Activated T-cell treated with anti-CD3 and anti-CD28 coated beads for 24 hours (primary cell): ENCODE measurements around the gene RSPO4.

Experiments
- DNase-seq: peaks from one replicate; pipeline ENCODE4 v3.0.0-alpha.2; 2020; ENCODE audit warnings: low read depth

The RSPO4 gene

DNA sequence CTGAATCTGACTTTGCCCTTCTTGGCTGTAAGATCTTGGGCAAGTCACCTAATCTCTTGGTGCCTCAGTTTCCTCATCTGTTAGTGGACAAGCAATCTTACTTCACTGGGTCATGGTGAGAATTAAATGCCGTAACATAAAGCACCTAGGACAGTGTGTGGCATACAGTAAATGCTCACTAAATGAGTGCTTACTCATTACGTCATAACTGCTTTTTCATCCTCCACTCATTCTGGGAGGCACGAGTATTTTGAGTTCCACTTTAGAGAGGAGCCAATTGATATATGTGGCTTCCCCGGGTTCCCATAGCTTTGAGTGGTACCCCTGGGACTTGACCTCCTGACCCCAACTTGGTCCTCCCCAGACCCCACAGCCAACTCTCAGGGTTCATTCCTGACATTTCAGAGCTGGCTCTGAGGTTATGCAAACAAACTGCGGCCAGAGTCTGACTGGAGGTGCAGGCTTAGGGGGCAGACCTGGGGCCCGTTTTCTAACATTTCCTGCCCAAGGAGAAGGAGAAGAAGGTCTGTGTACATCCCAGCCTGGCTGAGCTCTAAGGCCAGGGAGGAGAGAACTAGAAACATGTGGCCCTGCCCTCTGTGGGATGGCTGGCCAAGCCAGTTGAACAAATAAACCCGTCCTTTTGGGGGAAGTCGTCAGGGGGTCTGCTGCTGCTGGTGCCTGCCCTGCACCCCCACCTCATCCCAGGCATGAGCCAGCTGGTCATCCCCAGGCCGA is 91.8 kb downstream of the RSPO4 start:
- DNase-seq: no peak

DNA sequence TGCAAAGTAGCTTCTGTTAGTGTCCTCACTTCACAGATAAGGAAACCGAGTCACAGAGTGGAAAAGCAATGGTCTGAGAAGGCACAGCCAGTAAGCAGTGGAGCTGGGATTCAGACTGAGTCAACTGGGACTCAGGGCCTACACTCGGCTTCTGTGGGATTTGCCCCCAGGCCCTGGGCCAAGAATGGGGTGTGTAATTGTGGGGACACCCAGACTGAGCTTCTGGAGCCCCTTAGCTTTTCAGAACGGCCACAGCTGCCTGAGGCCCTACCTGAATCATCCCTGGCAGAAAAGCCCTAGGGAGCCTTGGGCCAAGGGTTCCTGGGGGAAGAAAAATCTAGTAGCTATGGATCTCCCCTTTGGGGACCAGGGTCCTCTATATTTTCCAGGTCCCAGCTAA is 92.5 kb downstream of the RSPO4 start:
- DNase-seq: no peak
